ENCODE measurements around the gene SLC25A30.
"Not testable (repeated sequence)": the region's sequence is repeated elsewhere in the genome, so short reads cannot be mapped to it uniquely, and the experiment has no call there.

SLC25A30 gene

GRCh38 chr13:45388664-45389063 lies 29.5 kb downstream of the SLC25A30 start:
- ChIA-PET CTCF (interaction anchor here (1.2 to 5.3 kb wide), 3 partner anchors 10 to 18 kb away, joined by 3 to 29 read pairs (median 5); no protein-coding TSS in a partner anchor), POLR2A (no interaction called here)
- no peak for DNase-seq (ENCODE audit: extremely low spot score)
- TF ChIP-seq, protein P1, sequence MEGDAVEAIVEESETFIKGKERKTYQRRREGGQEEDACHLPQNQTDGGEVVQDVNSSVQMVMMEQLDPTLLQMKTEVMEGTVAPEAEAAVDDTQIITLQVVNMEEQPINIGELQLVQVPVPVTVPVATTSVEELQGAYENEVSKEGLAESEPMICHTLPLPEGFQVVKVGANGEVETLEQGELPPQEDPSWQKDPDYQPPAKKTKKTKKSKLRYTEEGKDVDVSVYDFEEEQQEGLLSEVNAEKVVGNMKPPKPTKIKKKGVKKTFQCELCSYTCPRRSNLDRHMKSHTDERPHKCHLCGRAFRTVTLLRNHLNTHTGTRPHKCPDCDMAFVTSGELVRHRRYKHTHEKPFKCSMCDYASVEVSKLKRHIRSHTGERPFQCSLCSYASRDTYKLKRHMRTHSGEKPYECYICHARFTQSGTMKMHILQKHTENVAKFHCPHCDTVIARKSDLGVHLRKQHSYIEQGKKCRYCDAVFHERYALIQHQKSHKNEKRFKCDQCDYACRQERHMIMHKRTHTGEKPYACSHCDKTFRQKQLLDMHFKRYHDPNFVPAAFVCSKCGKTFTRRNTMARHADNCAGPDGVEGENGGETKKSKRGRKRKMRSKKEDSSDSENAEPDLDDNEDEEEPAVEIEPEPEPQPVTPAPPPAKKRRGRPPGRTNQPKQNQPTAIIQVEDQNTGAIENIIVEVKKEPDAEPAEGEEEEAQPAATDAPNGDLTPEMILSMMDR (IDR thresholded peaks at IDR 0.05; ENCODE audit: control extremely low read depth, extremely low read depth, low read depth, missing control alignments): no peak

DNA sequence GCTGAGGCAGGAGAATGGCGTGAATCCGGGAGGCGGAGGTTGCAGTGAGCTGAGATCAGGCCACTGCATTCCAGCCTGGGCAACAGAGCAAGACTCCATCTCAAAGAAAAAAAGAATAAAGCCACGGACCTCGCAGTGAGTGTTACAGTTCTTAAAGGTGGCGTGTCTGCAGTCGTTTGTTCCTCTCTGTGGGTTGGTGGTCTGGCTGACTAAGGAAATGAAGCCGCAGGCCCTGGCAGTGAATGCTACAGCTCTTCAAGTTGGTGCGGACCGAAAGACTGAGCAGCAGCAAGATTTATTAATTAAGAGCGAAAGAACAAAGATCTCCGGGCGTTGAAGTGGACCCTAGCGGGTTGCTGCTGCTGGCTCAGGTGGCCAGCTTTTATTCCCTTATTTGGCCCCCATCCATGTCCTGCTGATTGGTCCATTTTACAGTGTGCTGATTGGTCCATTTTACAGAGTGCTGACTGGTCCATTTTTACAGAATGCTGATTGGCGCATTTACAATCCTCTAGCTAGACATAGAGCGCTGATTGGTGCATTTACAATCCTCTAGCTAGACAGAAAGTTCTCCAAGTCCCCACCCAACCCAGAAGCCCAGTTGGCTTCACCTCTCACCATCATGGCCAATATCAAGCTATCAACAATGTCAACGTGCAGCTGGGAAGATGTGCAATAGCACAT lies 31.1 kb downstream of the SLC25A30 start:
- CTCF ChIA-PET: interaction anchor here (1.1 to 5.3 kb wide), 3 partner anchors 8 to 16 kb away, joined by 3 to 29 read pairs (median 5); no protein-coding TSS in a partner anchor
- not testable (repeated sequence) for DNase-seq (ENCODE audit: extremely low spot score)
- POLR2A ChIA-PET: interaction anchor here (0.6 kb wide), 2 partner anchors 13 to 46 kb away, joined by 3 to 7 read pairs; no protein-coding TSS in a partner anchor

GRCh38 chr13:45385907-45386553 lies 32.1 kb downstream of the SLC25A30 start:
- ChIA-PET CTCF (interaction anchor here (0.7 to 5.3 kb wide), 4 partner anchors 9 to 15 kb away, joined by 3 to 29 read pairs (median 4); no protein-coding TSS in a partner anchor), POLR2A (interaction anchor here (0.6 kb wide), 1 partner anchor 45 kb away, joined by 3 read pairs; no protein-coding TSS in a partner anchor)
- TF ChIP-seq, protein P1 (IDR thresholded peaks at IDR 0.05; ENCODE audit: control extremely low read depth, extremely low read depth, low read depth, missing control alignments): no peak

DNA sequence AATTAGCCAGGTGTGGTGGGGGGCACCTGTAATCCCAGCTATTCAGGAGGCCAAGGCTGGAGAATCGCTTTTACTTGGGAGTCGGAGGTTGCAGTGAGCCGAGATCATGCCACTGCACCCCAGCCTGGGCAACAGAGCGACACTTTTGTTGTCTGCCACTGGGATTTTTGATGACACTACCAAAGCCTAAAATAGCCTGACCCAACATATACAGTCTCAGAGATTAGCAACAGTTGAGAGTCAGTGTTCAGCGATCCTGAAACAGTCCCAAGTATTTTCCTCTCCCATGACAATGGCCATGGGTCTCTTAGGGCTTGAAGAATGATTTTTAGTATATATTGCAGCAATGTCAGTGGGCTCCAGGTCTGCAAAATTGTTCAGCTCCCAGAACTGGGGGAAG lies 32.9 kb downstream of the SLC25A30 start:
- DNase-seq (ENCODE audit: extremely low spot score): no peak
- POLR2A ChIA-PET: no interaction called here
- CTCF ChIA-PET: interaction anchor here (0.7 to 5.3 kb wide), 4 partner anchors 8 to 15 kb away, joined by 3 to 29 read pairs (median 4); no protein-coding TSS in a partner anchor
- TF ChIP-seq, protein P1 (IDR thresholded peaks at IDR 0.05; ENCODE audit: control extremely low read depth, extremely low read depth, low read depth, missing control alignments): no peak

More at GRCh38 chr13:45385907-45386553, 32.1 kb downstream of the SLC25A30 start:
- DNase-seq (ENCODE audit: extremely low spot score): no peak

GRCh38 chr13:45384474-45385174 lies 33.5 kb downstream of the SLC25A30 start:
- POLR2A ChIA-PET: no interaction called here
- no peak for DNase-seq (ENCODE audit: extremely low spot score)
- CTCF ChIA-PET: interaction anchor here (1.2 to 5.3 kb wide), 3 partner anchors 10 to 14 kb away, joined by 3 to 29 read pairs (median 5); no protein-coding TSS in a partner anchor
- TF ChIP-seq, protein P1 (IDR thresholded peaks at IDR 0.05; ENCODE audit: control extremely low read depth, extremely low read depth, low read depth, missing control alignments): no peak

GRCh38 chr13:45382739-45383138 lies 35.4 kb downstream of the SLC25A30 start:
- POLR2A ChIA-PET; CTCF ChIA-PET; DNase-seq (ENCODE audit: extremely low spot score): not testable (repeated sequence)

DNA sequence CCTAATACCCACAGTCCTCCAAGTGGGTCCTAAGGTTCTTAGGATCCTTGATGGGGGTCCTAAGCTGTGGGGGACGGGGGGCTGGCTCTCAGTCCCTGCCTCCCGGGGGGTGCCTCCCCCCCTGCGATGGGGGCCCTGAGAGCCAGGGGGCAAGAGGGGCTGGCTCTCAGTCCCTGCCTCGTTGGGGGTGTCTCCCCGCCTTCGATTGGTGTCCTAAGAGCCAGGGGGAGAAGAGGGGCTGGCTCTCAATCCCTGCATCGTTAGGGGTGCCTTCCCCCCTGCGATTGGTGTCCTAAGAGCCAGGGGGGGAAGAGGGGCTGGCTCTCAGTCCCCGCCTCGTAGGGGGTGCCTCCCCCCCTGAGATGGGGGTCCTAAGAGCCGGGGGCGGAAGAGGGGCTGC lies 37.0 kb downstream of the SLC25A30 start:
- CTCF ChIA-PET: no interaction called here
- TF ChIP-seq, protein P1 (IDR thresholded peaks at IDR 0.05; ENCODE audit: control extremely low read depth, extremely low read depth, low read depth, missing control alignments): no peak
- POLR2A ChIA-PET: no interaction called here
- no peak for DNase-seq (ENCODE audit: extremely low spot score)

DNA sequence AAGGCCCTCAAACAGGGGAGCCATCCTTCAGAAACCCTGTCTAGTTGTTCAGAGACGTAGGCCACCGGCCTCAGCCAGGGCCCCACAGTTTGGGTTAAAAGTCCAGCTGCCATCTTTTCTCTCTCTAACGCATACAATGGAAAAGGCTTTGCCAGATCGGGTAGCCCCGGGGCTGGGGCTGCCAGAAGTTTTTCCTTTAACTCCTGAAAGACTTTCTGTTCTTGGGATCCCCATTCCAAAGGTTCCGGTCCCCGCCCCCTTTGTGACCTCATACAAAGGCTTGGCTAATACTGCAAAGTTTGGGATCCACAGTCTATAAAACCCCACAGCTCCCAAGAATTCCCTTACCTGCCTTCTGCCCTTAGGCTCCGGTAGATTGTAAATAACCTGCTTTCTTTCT lies 37.5 kb downstream of the SLC25A30 start:
- DNase-seq (ENCODE audit: extremely low spot score); POLR2A ChIA-PET; CTCF ChIA-PET: not testable (repeated sequence)

GRCh38 chr13:45379516-45379915 lies 38.7 kb downstream of the SLC25A30 start:
- DNase-seq (ENCODE audit: extremely low spot score); POLR2A ChIA-PET; CTCF ChIA-PET: not testable (repeated sequence)

DNA sequence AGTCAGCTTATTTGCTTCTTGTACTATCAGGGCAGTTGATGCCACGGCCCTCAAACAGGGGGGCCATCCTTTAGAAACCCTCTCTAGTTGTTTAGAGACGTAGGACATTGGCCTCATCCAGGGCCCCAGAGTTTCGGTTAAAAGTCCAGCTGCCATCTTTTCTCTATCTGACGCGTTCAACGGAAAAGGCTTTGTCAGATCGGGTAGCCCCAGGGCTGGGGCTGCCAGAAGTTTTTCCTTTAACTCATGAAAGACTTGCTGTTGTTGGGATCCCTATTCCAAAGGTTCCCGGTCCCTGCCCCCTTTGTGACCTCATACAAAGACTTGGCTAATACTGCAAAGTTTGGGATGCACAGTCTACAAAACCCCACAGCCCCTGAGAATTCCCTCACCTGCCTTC lies 39.4 kb downstream of the SLC25A30 start:
- DNase-seq (ENCODE audit: extremely low spot score); CTCF ChIA-PET; POLR2A ChIA-PET: not testable (repeated sequence)

GRCh38 chr13:45377314-45377713 lies 40.9 kb downstream of the SLC25A30 start:
- DNase-seq (ENCODE audit: extremely low spot score); POLR2A ChIA-PET: not testable (repeated sequence)
- CTCF ChIA-PET: interaction anchor here (1.0 kb wide), 1 partner anchor 8 kb away, joined by 3 read pairs; no protein-coding TSS in a partner anchor

Data from GM10248 (cell line).